HTERT RPE-1 (cell line): Measurements from ENCODE around the gene PTPN5.

Experiments used
- in situ Hi-C: fragments of 300-500 bp; cut with MboI; formaldehyde crosslinking; loops from 4 replicates; pipeline ENCODE4 v1.14.3; 2020; ENCODE audit warnings: low sequenced_read_pairs

Gene PTPN5

GRCh38 chr11:18713646-18714442 is 77.8 kb downstream of the PTPN5 start:
- in situ Hi-C loops, result no loop called here

GRCh38 chr11:18710545-18710944 is 81.1 kb downstream of the PTPN5 start:
- in situ Hi-C loops, result no loop called here

- in situ Hi-C loops, result no loop called here
Observed at GRCh38 chr11:18709414-18709813, 82.2 kb downstream of the PTPN5 start.

GRCh38 chr11:18707811-18708340 is 83.7 kb downstream of the PTPN5 start:
- in situ Hi-C loops, result no loop called here

- in situ Hi-C loops, result no loop called here
Observed at GRCh38 chr11:18706330-18707243, 85.0 kb downstream of the PTPN5 start.

- in situ Hi-C loops, result no loop called here
Observed at GRCh38 chr11:18705651-18706281, 85.8 kb downstream of the PTPN5 start.

- in situ Hi-C loops, result no loop called here
Observed at GRCh38 chr11:18704698-18705097, 86.9 kb downstream of the PTPN5 start.

- in situ Hi-C loops, result no loop called here
Observed at GRCh38 chr11:18704045-18704645, 87.5 kb downstream of the PTPN5 start.

GRCh38 chr11:18703001-18703763 is 88.4 kb downstream of the PTPN5 start:
- in situ Hi-C loops, result no loop called here

- in situ Hi-C loops, result no loop called here
Observed at GRCh38 chr11:18701614-18702216, 89.9 kb downstream of the PTPN5 start.

- in situ Hi-C loops, result no loop called here
Observed at GRCh38 chr11:18700872-18701271, 90.7 kb downstream of the PTPN5 start.

GRCh38 chr11:18700375-18700774 is 91.2 kb downstream of the PTPN5 start:
- in situ Hi-C loops, result no loop called here

GRCh38 chr11:18699848-18700261 is 91.7 kb downstream of the PTPN5 start:
- in situ Hi-C loops, result no loop called here

- in situ Hi-C loops, result no loop called here
Observed at GRCh38 chr11:18699269-18699596, 92.4 kb downstream of the PTPN5 start.

- in situ Hi-C loops, result no loop called here
Observed at GRCh38 chr11:18698341-18699268, 93.0 kb downstream of the PTPN5 start, which contains the start of gene TMEM86A. TMEM86A (plus strand) TSS chr11:18698779; CDS start chr11:18698887, 108 bp downstream.

GRCh38 chr11:18697576-18697975 is 94.0 kb downstream of the PTPN5 start:
- in situ Hi-C loops, result no loop called here

GRCh38 chr11:18696638-18697225 is 94.9 kb downstream of the PTPN5 start:
- in situ Hi-C loops, result no loop called here
